ENCODE data around the gene IGFN1. TPM values are rescaled to one million over a fixed set of nuclear protein-coding genes. Genes with fewer than 3 reads are reported as not detected.

IGFN1 gene
- total and polyA plus RNA-seq, 9 of the 15 experiments (the other 6 are each of a cell fraction or from before 2014, with no cell fraction given) = 0.04 TPM; not detected in 8

GRCh38 chr1:201214886-201215285 is 24.3 kb downstream of the IGFN1 start:
- no TSS peak for BruUV-seq (replicated peaks)
- CTCF ChIA-PET (ENCODE audit: low intra/inter-chr PET ratio) = no interaction called here
- peaks cover 21 to 59% of the 10 kb centered on the region in 2 experiments for H3K27me3 ChIP-seq (ENCODE audit: control insufficient read depth in 2 of 2, insufficient read depth in 2 of 2, low read length in 2 of 2)

More at GRCh38 chr1:201214886-201215285, 24.3 kb downstream of the IGFN1 start:
- TF ChIP-seq ZC3H8 (IDR thresholded peaks at IDR 0.05) (no peak), FOSL1 (tag; conservative IDR thresholded peaks at IDR 0.05) (peak; percentile 36), NRF1 (conservative IDR thresholded peaks at IDR 0.05 in 1 of 2, IDR thresholded peaks at IDR 0.05 in 1 of 2) (peak; percentile 84 to 86), POLR2AphosphoS5 (IDR thresholded peaks at IDR 0.05; ENCODE audit: control insufficient read depth, insufficient read depth, low read depth, low read length) (no peak), SP2 (IDR thresholded peaks at IDR 0.05; ENCODE audit: extremely low read depth, low read depth, low read length, poor library complexity, severe bottlenecking) (no peak)
- TF ChIP-seq, protein P1, sequence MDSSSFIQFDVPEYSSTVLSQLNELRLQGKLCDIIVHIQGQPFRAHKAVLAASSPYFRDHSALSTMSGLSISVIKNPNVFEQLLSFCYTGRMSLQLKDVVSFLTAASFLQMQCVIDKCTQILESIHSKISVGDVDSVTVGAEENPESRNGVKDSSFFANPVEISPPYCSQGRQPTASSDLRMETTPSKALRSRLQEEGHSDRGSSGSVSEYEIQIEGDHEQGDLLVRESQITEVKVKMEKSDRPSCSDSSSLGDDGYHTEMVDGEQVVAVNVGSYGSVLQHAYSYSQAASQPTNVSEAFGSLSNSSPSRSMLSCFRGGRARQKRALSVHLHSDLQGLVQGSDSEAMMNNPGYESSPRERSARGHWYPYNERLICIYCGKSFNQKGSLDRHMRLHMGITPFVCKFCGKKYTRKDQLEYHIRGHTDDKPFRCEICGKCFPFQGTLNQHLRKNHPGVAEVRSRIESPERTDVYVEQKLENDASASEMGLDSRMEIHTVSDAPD (CRISPR knock-in tag; IDR thresholded peaks at IDR 0.05) = no peak
- TF ChIP-seq, protein P2, sequence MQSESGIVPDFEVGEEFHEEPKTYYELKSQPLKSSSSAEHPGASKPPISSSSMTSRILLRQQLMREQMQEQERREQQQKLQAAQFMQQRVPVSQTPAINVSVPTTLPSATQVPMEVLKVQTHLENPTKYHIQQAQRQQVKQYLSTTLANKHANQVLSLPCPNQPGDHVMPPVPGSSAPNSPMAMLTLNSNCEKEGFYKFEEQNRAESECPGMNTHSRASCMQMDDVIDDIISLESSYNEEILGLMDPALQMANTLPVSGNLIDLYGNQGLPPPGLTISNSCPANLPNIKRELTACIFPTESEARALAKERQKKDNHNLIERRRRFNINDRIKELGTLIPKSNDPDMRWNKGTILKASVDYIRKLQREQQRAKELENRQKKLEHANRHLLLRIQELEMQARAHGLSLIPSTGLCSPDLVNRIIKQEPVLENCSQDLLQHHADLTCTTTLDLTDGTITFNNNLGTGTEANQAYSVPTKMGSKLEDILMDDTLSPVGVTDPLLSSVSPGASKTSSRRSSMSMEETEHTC (IDR thresholded peaks at IDR 0.05) = no peak
- DNase-seq (ENCODE audit: extremely low read depth in 1 of 4, low spot score in 3 of 4) = no peak
- POLR2A ChIA-PET = interaction anchor here (0.6 to 1.3 kb wide), 6 partner anchors 8 to 62 kb away, joined by 3 to 5 read pairs (median 4); no protein-coding TSS in a partner anchor
- Histone ChIP-seq H2AFZ (ENCODE audit: low read depth, low read length) (0 out of 2 replicates have a peak overlapping the region, but pooled peaks have one; percentile 46), H3K9ac (ENCODE audit: insufficient read depth in 1 of 2, low read depth in 2 of 2, low read length in 2 of 2) (no peak overlapping the region), H3K27ac (ENCODE audit: extremely low read depth, low read depth, low read length) (no peak overlapping the region), H3K4me2 (ENCODE audit: insufficient read depth, low read length) (peak overlapping the region; percentile 16; the same call in 1 of the 2 replicates), H3K4me1 (replicated peaks in 1 of 2; ENCODE audit: control insufficient read depth in 2 of 2, insufficient read depth in 2 of 2, low read length in 2 of 2) (peaks cover 0 to 10% of the 10 kb centered on the region in 2 experiments; a peak in 1 of 5 replicates), H3K36me3 (ENCODE audit: control insufficient read depth, insufficient read depth, low read length) (no peaks in the 10 kb centered on the region), H3K9me1 (ENCODE audit: control insufficient read depth, insufficient read depth, low read length) (no peaks in the 10 kb centered on the region), H4K20me1 (replicated peaks; ENCODE audit: control insufficient read depth, insufficient read depth, low read length) (peaks cover 13% of the 10 kb centered on the region; the same call in 1 of the 2 replicates), H3K9me3 (replicated peaks; ENCODE audit: control insufficient read depth, insufficient read depth, low read depth, low read length) (no peaks in the 10 kb centered on the region), H3K4me3 (no peak overlapping the region), H3K79me2 (ENCODE audit: control insufficient read depth, insufficient read depth, low read length) (no peaks in the 10 kb centered on the region)
- in situ Hi-C loops (cut with MboI) = loop anchor here (5.0 kb wide), 1 partner anchor 68 kb away; no protein-coding TSS in a partner anchor
- 2% methylated on average over 5 of the region's 5 CpGs for WGBS (ENCODE audit: insufficient coverage, low coverage, missing lambda C conversion rate)
- no peak for FAIRE-seq
- ATAC-seq = peak; percentile 37
- intact Hi-C loops (cut with micrococcal nuclease) = no loop called here

All from K562 (cell line).